ENCODE data around the gene EGFL7.

EGFL7 gene

GRCh38 chr9:136675477-136676296, 13.0 kb downstream of the EGFL7 start:
- DNase-seq, result no peak

- DNase-seq, result no peak
Measured at GRCh38 chr9:136676297-136676794, 13.6 kb downstream of the EGFL7 start.

GRCh38 chr9:136676920-136677686, 14.4 kb downstream of the EGFL7 start:
- DNase-seq, result no peak

- DNase-seq, result no peak
Measured at GRCh38 chr9:136678034-136678433, 15.3 kb downstream of the EGFL7 start.

GRCh38 chr9:136678624-136679023, 15.9 kb downstream of the EGFL7 start:
- no peak for DNase-seq

GRCh38 chr9:136679431-136679941, 16.8 kb downstream of the EGFL7 start:
- no peak for DNase-seq

- no peak for DNase-seq
Measured at GRCh38 chr9:136681029-136681428, 18.3 kb downstream of the EGFL7 start.

- no peak for DNase-seq
Measured at GRCh38 chr9:136681945-136682699, 19.4 kb downstream of the EGFL7 start.

GRCh38 chr9:136682710-136683109, 20.0 kb downstream of the EGFL7 start:
- no peak for DNase-seq

GRCh38 chr9:136683173-136683745, 20.5 kb downstream of the EGFL7 start:
- no peak for DNase-seq

GRCh38 chr9:136683755-136684154, 21.0 kb downstream of the EGFL7 start:
- DNase-seq, result no peak

- DNase-seq, result no peak
Measured at GRCh38 chr9:136684339-136684738, 21.6 kb downstream of the EGFL7 start.

- no peak for DNase-seq
Measured at GRCh38 chr9:136684799-136685198, 22.1 kb downstream of the EGFL7 start.

GRCh38 chr9:136685216-136685615, 22.5 kb downstream of the EGFL7 start:
- DNase-seq, result no peak

GRCh38 chr9:136685790-136686533, 23.2 kb downstream of the EGFL7 start:
- DNase-seq, result no peak

GRCh38 chr9:136686534-136686793, 23.7 kb downstream of the EGFL7 start:
- no peak for DNase-seq

- DNase-seq, result peak; percentile 60
Measured at GRCh38 chr9:136686794-136687711, 24.3 kb downstream of the EGFL7 start, which contains the start of gene AGPAT2. Gene AGPAT2 (minus strand): TSS chr9:136687457. CDS start chr9:136687357, 100 bp downstream.

- no peak for DNase-seq
Measured at GRCh38 chr9:136687721-136688223, 25.1 kb downstream of the EGFL7 start.

GRCh38 chr9:136688274-136689107, 25.8 kb downstream of the EGFL7 start:
- no peak for DNase-seq

GRCh38 chr9:136689108-136689460, 26.4 kb downstream of the EGFL7 start:
- no peak for DNase-seq

All from EL (cell line).